ENCODE data around the gene CADPS2.

DNA sequence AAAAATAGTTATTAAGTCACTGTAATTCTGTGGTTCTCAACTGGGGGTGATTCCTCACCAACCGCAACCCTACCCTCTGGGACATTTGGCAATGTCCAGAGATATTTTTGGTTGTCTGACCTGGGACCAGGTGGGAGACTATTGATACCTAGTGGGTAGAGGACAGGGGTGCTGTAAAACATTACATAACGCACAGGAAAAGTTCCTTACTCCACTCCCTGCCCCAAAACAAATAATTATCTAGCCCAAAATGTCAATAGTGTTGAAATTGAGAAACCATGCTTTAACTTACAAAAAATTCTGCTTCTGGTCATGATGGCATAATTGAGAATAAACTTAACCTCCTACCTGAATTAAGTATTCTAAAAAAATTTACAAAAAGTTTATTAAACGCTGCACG lies 404.0 kb downstream of the CADPS2 start:
- TF ChIP-seq, protein P1, sequence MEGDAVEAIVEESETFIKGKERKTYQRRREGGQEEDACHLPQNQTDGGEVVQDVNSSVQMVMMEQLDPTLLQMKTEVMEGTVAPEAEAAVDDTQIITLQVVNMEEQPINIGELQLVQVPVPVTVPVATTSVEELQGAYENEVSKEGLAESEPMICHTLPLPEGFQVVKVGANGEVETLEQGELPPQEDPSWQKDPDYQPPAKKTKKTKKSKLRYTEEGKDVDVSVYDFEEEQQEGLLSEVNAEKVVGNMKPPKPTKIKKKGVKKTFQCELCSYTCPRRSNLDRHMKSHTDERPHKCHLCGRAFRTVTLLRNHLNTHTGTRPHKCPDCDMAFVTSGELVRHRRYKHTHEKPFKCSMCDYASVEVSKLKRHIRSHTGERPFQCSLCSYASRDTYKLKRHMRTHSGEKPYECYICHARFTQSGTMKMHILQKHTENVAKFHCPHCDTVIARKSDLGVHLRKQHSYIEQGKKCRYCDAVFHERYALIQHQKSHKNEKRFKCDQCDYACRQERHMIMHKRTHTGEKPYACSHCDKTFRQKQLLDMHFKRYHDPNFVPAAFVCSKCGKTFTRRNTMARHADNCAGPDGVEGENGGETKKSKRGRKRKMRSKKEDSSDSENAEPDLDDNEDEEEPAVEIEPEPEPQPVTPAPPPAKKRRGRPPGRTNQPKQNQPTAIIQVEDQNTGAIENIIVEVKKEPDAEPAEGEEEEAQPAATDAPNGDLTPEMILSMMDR (IDR thresholded peaks at IDR 0.05) = no peak
- no peak for TF ChIP-seq POLR2A (IDR thresholded peaks at IDR 0.05)

Data from right lobe of liver (tissue), 4 donors.